Hepatocyte (in vitro differentiated cells): ENCODE results near the gene DOP1A. TPM values are rescaled to one million over a fixed set of nuclear protein-coding genes. Genes with fewer than 3 reads are reported as not detected.

Experiments used
- DNase-seq: peaks from one replicate; pipeline ENCODE4 v3.0.0-alpha.2; 2016; ENCODE audit warnings: low spot score
- H2AFZ ChIP-seq: fragments of 200-600 bp; sonication (generic); 2 replicates; pipeline ENCODE4 v1.6.0; 2016; ENCODE audit warnings: antibody characterized with exemption, mild to moderate bottlenecking
- H3K27ac ChIP-seq: fragments of 200-600 bp; sonication (generic); 2 replicates; pipeline ENCODE4 v1.5.1; 2016; ENCODE audit warnings: mild to moderate bottlenecking
- H3K27me3 ChIP-seq: fragments of 200-600 bp; sonication (generic); 2 replicates; pipeline ENCODE4 v1.6.1; 2016
- H3K36me3 ChIP-seq: fragments of 200-600 bp; sonication (generic); replicated peaks from 2 replicates; pipeline ENCODE4 v1.5.1; 2016; ENCODE audit warnings: low read depth; ENCODE audit not compliant: insufficient read depth
- H3K4me1 ChIP-seq: fragments of 200-600 bp; sonication (generic); 2 replicates; pipeline ENCODE4 v1.5.1; 2016; ENCODE audit warnings: mild to moderate bottlenecking, moderate library complexity; ENCODE audit not compliant: insufficient read depth
- H3K4me2 ChIP-seq: fragments of 200-600 bp; sonication (generic); 2 replicates; pipeline ENCODE4 v1.6.0; 2016
- H3K4me3 ChIP-seq: fragments of 200-600 bp; sonication (generic); 2 replicates; pipeline ENCODE4 v1.5.1; 2016; ENCODE audit warnings: mild to moderate bottlenecking
- H3K79me2 ChIP-seq: fragments of 200-600 bp; sonication (generic); 2 replicates; pipeline ENCODE4 v1.6.0; 2017; ENCODE audit warnings: mild to moderate bottlenecking
- H3K9me2 ChIP-seq: fragments of 200-600 bp; sonication (generic); replicated peaks from 2 replicates; pipeline ENCODE4 v1.6.0; 2017; ENCODE audit warnings: mild to moderate bottlenecking; ENCODE audit not compliant: insufficient read depth
- H3K9me3 ChIP-seq: fragments of 200-600 bp; sonication (generic); 2 replicates; pipeline ENCODE4 v1.5.1; 2016; ENCODE audit warnings: low read depth, mild to moderate bottlenecking
- H4K20me1 ChIP-seq: fragments of 200-600 bp; sonication (generic); 2 replicates; pipeline ENCODE4 v1.6.0; 2016; ENCODE audit warnings: mild to moderate bottlenecking; ENCODE audit not compliant: insufficient read depth, poor library complexity, severe bottlenecking
- CTCF ChIP-seq: fragments of 200-600 bp; sonication (generic); IDR thresholded peaks from 2 replicates; pipeline ENCODE4 v1.5.1; 2016; ENCODE audit warnings: antibody characterized with exemption, mild to moderate bottlenecking; ENCODE audit not compliant: poor library complexity
- EZH2 ChIP-seq: fragments of 200-600 bp; sonication (generic); IDR thresholded peaks from 2 replicates; pipeline ENCODE4 v1.6.1; 2016; ENCODE audit warnings: antibody characterized with exemption, mild to moderate bottlenecking, borderline replicate concordance
- EZH2phosphoT487 ChIP-seq: fragments of 200-600 bp; sonication (generic); IDR thresholded peaks from one replicate; pipeline ENCODE4 v1.6.1; 2018; ENCODE audit warnings: antibody characterized with exemption, mild to moderate bottlenecking, low read depth, moderate library complexity; ENCODE audit not compliant: unreplicated experiment, severe bottlenecking
- WGBS: methylation state at CpG from one replicate; pipeline ENCODE4 v1.1.6; 2016; ENCODE audit warnings: low lambda C conversion rate; ENCODE audit errors: missing lambda C conversion rate; 5-methylcytosine and 5-hydroxymethylcytosine counted together
- polyA plus RNA-seq: library from polyadenylated mRNA; unstranded; fragments of >200 nt; fragmentation: Nextera tagmentation; extraction: Ambion mirVana; gene quantifications from 2 replicates; pipeline ENCODE4 v1.2.1, GENCODE V29; 2016
- total RNA-seq: library from RNA; depleted of rRNA; stranded (reverse); fragments of >200 nt; gene quantifications from 2 replicates; pipeline ENCODE4 v1.2.3, GENCODE V29; 2014

Gene DOP1A
- total and polyA plus RNA-seq, 2 experiments from 2014 or later: 3.6 to 34.5 TPM

GRCh38 chr6:83108378-83108777, 40.9 kb downstream of the DOP1A start:
- Histone ChIP-seq H3K36me3 (no peaks in the 10 kb centered on the region), H3K9me3 (no peaks in the 10 kb centered on the region), H3K79me2 (no peaks in the 10 kb centered on the region), H3K4me1 (no peaks in the 10 kb centered on the region), H3K27ac (no peak overlapping the region), H3K4me2 (no peak overlapping the region), H4K20me1 (no peaks in the 10 kb centered on the region), H3K9me2 (no peaks in the 10 kb centered on the region), H3K4me3 (no peak overlapping the region), H3K27me3 (no peaks in the 10 kb centered on the region), H2AFZ (no peak overlapping the region)
- TF ChIP-seq CTCF (no peak), EZH2phosphoT487 (no peak), EZH2 (no peak)
- DNase-seq: no peak
- WGBS: 95% methylated on average over 1 of the region's 1 CpG

GRCh38 chr6:83113258-83113657, 45.8 kb downstream of the DOP1A start:
- no peaks in the 10 kb centered on the region for H3K9me2 ChIP-seq
- no peak for DNase-seq
- H3K4me3 ChIP-seq: no peak overlapping the region
- H3K79me2 ChIP-seq: no peaks in the 10 kb centered on the region
- WGBS: 64% methylated on average over 4 of the region's 4 CpGs
- no peaks in the 10 kb centered on the region for H3K4me1 ChIP-seq
- H3K27ac ChIP-seq: no peak overlapping the region
- TF ChIP-seq CTCF: no peak
- H4K20me1 ChIP-seq: no peaks in the 10 kb centered on the region
- H3K4me2 ChIP-seq: no peak overlapping the region
- H3K27me3 ChIP-seq: no peaks in the 10 kb centered on the region
- H2AFZ ChIP-seq: no peak overlapping the region
- no peaks in the 10 kb centered on the region for H3K9me3 ChIP-seq
- H3K36me3 ChIP-seq: no peaks in the 10 kb centered on the region

GRCh38 chr6:83114164-83114563, 46.7 kb downstream of the DOP1A start:
- WGBS: 97% methylated on average over 1 of the region's 1 CpG
- Histone ChIP-seq H4K20me1 (no peaks in the 10 kb centered on the region), H3K27ac (no peak overlapping the region), H3K79me2 (no peaks in the 10 kb centered on the region), H3K9me3 (no peaks in the 10 kb centered on the region), H3K4me1 (no peaks in the 10 kb centered on the region), H3K4me2 (no peak overlapping the region), H3K27me3 (no peaks in the 10 kb centered on the region), H3K9me2 (no peaks in the 10 kb centered on the region), H3K4me3 (no peak overlapping the region), H2AFZ (no peak overlapping the region), H3K36me3 (no peaks in the 10 kb centered on the region)
- no peak for DNase-seq
- TF ChIP-seq CTCF (no peak), EZH2phosphoT487 (no peak)

- Histone ChIP-seq H3K4me2 (no peak overlapping the region), H3K27me3 (no peaks in the 10 kb centered on the region), H2AFZ (no peak overlapping the region), H3K27ac (no peak overlapping the region), H3K9me3 (no peaks in the 10 kb centered on the region), H4K20me1 (no peaks in the 10 kb centered on the region), H3K79me2 (no peaks in the 10 kb centered on the region), H3K36me3 (no peaks in the 10 kb centered on the region), H3K4me3 (no peak overlapping the region), H3K4me1 (no peaks in the 10 kb centered on the region), H3K9me2 (no peaks in the 10 kb centered on the region)
- TF ChIP-seq EZH2: no peak
- TF ChIP-seq EZH2phosphoT487: no peak
- no peak for DNase-seq
- 85% methylated on average over 1 of the region's 1 CpG for WGBS
These were observed 50.3 kb downstream of the DOP1A start for GRCh38 chr6:83117802-83118201.
